Mucosa of descending colon (tissue), 3 donors: ENCODE results near the gene RNF225. TPM values are rescaled to one million over a fixed set of nuclear protein-coding genes. Genes with fewer than 3 reads are reported as not detected.

ENCODE experiments used
- ATAC-seq: fragments of 200-7000 bp; cut with Tn5 transposase; one replicate; pipeline ENCODE4 v1.9.1; 2020; ENCODE audit warnings: mild to moderate bottlenecking, moderate library complexity
- DNase-seq, 3 donors: peaks; one replicate each; pipeline ENCODE4 v3.0.0-alpha.2; 2020
- H3K36me3 ChIP-seq: fragments of 200-600 bp; one replicate; pipeline ENCODE4 v1.8.0; 2021; ENCODE audit warnings: low read depth, mild to moderate bottlenecking
- H3K4me1 ChIP-seq: fragments of 200-600 bp; one replicate; pipeline ENCODE4 v1.8.0; 2021; ENCODE audit warnings: low read depth, mild to moderate bottlenecking
- H3K4me3 ChIP-seq: fragments of 200-600 bp; one replicate; pipeline ENCODE4 v1.8.0; 2021; ENCODE audit warnings: mild to moderate bottlenecking
- H3K9me3 ChIP-seq: fragments of 200-600 bp; one replicate; pipeline ENCODE4 v1.8.0; 2021; ENCODE audit warnings: mild to moderate bottlenecking
- CTCF ChIP-seq: fragments of 200-600 bp; IDR thresholded peaks from one replicate; pipeline ENCODE4 v1.8.0; 2022; ENCODE audit warnings: antibody characterized with exemption, mild to moderate bottlenecking
- intact Hi-C, 2 donors: fragments of 100-400 bp; cut with DNase I in 1 of 2; cut with micrococcal nuclease in 1 of 2; formaldehyde crosslinking; loops; one replicate each; pipeline versions ENCODE4 v1.11.0 to v1.11.1; 2022; cut with DNase I, micrococcal nuclease
- total RNA-seq, 3 donors: library from RNA; stranded (reverse); fragmentation: NEBNext Ultra II Directional in 2 of 3; extraction: Animal tissue kit (Norgen Biotek cat#: 25700) in 2 of 3; gene quantifications; one replicate each; pipeline versions ENCODE4 v1.2.1 to v1.2.4, GENCODE V29; 2021 to 2023
- donor health status: DM: no; HTN: no; CAD: no; lungs with moderate emphysema.
- donor health status: DM: no; HTN: no; CAD: no.
- donor health status: DM: no; HTN: yes; CAD: no.

Gene RNF225
- total RNA-seq, 3 donors from 2014 or later: not detected

GRCh38 chr19:58354478-58355030 lies 40.9 kb upstream of the RNF225 start:
- Histone ChIP-seq H3K4me3 (no peak overlapping the region), H3K4me1 (no peaks in the 10 kb centered on the region), H3K9me3 (no peaks in the 10 kb centered on the region), H3K36me3 (no peaks in the 10 kb centered on the region)
- ATAC-seq (no peak), DNase-seq (no peak)
- TF ChIP-seq CTCF: no peak
- intact Hi-C loops: no loop called here

- Histone ChIP-seq H3K4me1 (no peaks in the 10 kb centered on the region), H3K4me3 (no peak overlapping the region), H3K36me3 (no peaks in the 10 kb centered on the region), H3K9me3 (no peaks in the 10 kb centered on the region)
- no peak for DNase-seq
- TF ChIP-seq CTCF: no peak
- ATAC-seq: no peak
- intact Hi-C loops: no loop called here
Observed at GRCh38 chr19:58355215-58355796, 40.1 kb upstream of the RNF225 start.

- DNase-seq (no peak), ATAC-seq (peak; percentile 19)
- intact Hi-C loops: no loop called here
- no peaks in the 10 kb centered on the region for H3K36me3 ChIP-seq
- no peaks in the 10 kb centered on the region for H3K9me3 ChIP-seq
- H3K4me3 ChIP-seq: no peak overlapping the region
- no peak for TF ChIP-seq CTCF
- H3K4me1 ChIP-seq: no peaks in the 10 kb centered on the region
Observed at GRCh38 chr19:58355908-58356765, 39.3 kb upstream of the RNF225 start.

GRCh38 chr19:58356766-58357480 lies 38.5 kb upstream of the RNF225 start:
- H3K9me3 ChIP-seq: no peaks in the 10 kb centered on the region
- H3K4me1 ChIP-seq: no peaks in the 10 kb centered on the region
- no peak for DNase-seq
- TF ChIP-seq CTCF: no peak
- ATAC-seq: no peak
- H3K4me3 ChIP-seq: no peak overlapping the region
- intact Hi-C loops: no loop called here
- no peaks in the 10 kb centered on the region for H3K36me3 ChIP-seq

GRCh38 chr19:58357481-58358145 lies 37.8 kb upstream of the RNF225 start:
- no peak overlapping the region for H3K4me3 ChIP-seq
- ATAC-seq: no peak

More at GRCh38 chr19:58357481-58358145, 37.8 kb upstream of the RNF225 start:
- no peak for TF ChIP-seq CTCF
- Histone ChIP-seq H3K36me3 (no peaks in the 10 kb centered on the region), H3K9me3 (no peaks in the 10 kb centered on the region), H3K4me1 (no peaks in the 10 kb centered on the region)
- DNase-seq: no peak
- intact Hi-C loops: no loop called here
